Smooth muscle cell (in vitro differentiated cells): ENCODE data around the gene CGB1. TPM values are rescaled to one million over a fixed set of nuclear protein-coding genes. Genes with fewer than 3 reads are reported as not detected.

Source experiments
- DNase-seq: peaks from one replicate; lab custom pipeline; 2025; ENCODE audit not compliant: unreplicated experiment; lab: John Stamatoyannopoulos, UW
- H2AFZ ChIP-seq: fragments of 200-600 bp; sonication (generic); 2 replicates; pipeline ENCODE4 v1.6.0; 2016; ENCODE audit warnings: antibody characterized with exemption, low read depth, mild to moderate bottlenecking
- H3F3A ChIP-seq: fragments of 200-600 bp; sonication (generic); 2 replicates; pipeline ENCODE4 v1.6.0; 2017; ENCODE audit warnings: antibody characterized with exemption, low read depth
- H3K27ac ChIP-seq: fragments of 200-600 bp; sonication (generic); 2 replicates; pipeline ENCODE4 v1.5.1; 2016; ENCODE audit warnings: low read depth, mild to moderate bottlenecking
- H3K27me3 ChIP-seq: fragments of 200-600 bp; sonication (generic); 2 replicates; pipeline ENCODE4 v1.6.1; 2016; ENCODE audit warnings: low read depth, mild to moderate bottlenecking
- H3K36me3 ChIP-seq: fragments of 200-600 bp; sonication (generic); 2 replicates; pipeline ENCODE4 v1.5.1; 2016; ENCODE audit warnings: low read depth
- H3K4me1 ChIP-seq: fragments of 200-600 bp; sonication (generic); 2 replicates; pipeline ENCODE4 v1.5.1; 2016; ENCODE audit warnings: low read depth
- H3K4me2 ChIP-seq: fragments of 200-600 bp; sonication (generic); 2 replicates; pipeline ENCODE4 v1.6.0; 2016; ENCODE audit warnings: mild to moderate bottlenecking
- H3K4me3 ChIP-seq: fragments of 200-600 bp; sonication (generic); 2 replicates; pipeline ENCODE4 v1.5.1; 2016; ENCODE audit warnings: mild to moderate bottlenecking
- H3K79me2 ChIP-seq: fragments of 200-600 bp; sonication (generic); 2 replicates; pipeline ENCODE4 v1.6.0; 2016; ENCODE audit warnings: low read depth, mild to moderate bottlenecking
- H3K9ac ChIP-seq: fragments of 200-600 bp; sonication (generic); 2 replicates; pipeline ENCODE4 v1.6.0; 2016; ENCODE audit warnings: low read depth
- H3K9me3 ChIP-seq: fragments of 200-600 bp; sonication (generic); replicated peaks from 2 replicates; pipeline ENCODE4 v1.5.1; 2016; ENCODE audit warnings: low read depth
- H4K20me1 ChIP-seq: fragments of 200-600 bp; sonication (generic); 2 replicates; pipeline ENCODE4 v1.6.0; 2016; ENCODE audit warnings: low read depth
- CTCF ChIP-seq: fragments of 200-600 bp; sonication (generic); IDR thresholded peaks from 2 replicates; pipeline ENCODE4 v1.5.1; 2017; ENCODE audit warnings: borderline replicate concordance, mild to moderate bottlenecking, antibody characterized with exemption; ENCODE audit not compliant: insufficient read depth, poor library complexity, severe bottlenecking
- WGBS: methylation state at CpG from one replicate; pipeline ENCODE4 v1.1.7; 2016; ENCODE audit warnings: low lambda C conversion rate; 5-methylcytosine and 5-hydroxymethylcytosine counted together
- polyA plus RNA-seq: library from polyadenylated mRNA; unstranded; fragments of >200 nt; fragmentation: Nextera tagmentation; extraction: Ambion mirVana; gene quantifications from 2 replicates; pipeline ENCODE4 v1.2.1, GENCODE V29; 2016
- total RNA-seq: library from RNA; depleted of rRNA; stranded (reverse); fragments of >200 nt; gene quantifications from 2 replicates; pipeline ENCODE4 v1.2.3, GENCODE V29; 2014

CGB1 gene
- total and polyA plus RNA-seq, 2 experiments from 2014 or later, result not detected

- no peak overlapping the region for H3K9ac ChIP-seq
- H3K36me3 ChIP-seq, result no peaks in the 10 kb centered on the region
- H3F3A ChIP-seq, result no peaks in the 10 kb centered on the region
- no peaks in the 10 kb centered on the region for H3K27me3 ChIP-seq
- H3K4me2 ChIP-seq, result peak overlapping the region; percentile 26
- whole genome bisulfite sequencing, result 84% methylated on average over 4 of the region's 4 CpGs
- peaks cover 46% of the 10 kb centered on the region for H4K20me1 ChIP-seq
- no peak overlapping the region for H3K4me3 ChIP-seq
- H3K9me3 ChIP-seq, result no peaks in the 10 kb centered on the region
- no peak overlapping the region for H2AFZ ChIP-seq
- peaks cover 52% of the 10 kb centered on the region for H3K79me2 ChIP-seq
- no peak for TF ChIP-seq CTCF
- peak overlapping the region; percentile 37 for H3K27ac ChIP-seq
- H3K4me1 ChIP-seq, result peaks cover 16% of the 10 kb centered on the region
- no peak for DNase-seq
Observed at GRCh38 chr19:48990400-48990799, 46.3 kb downstream of the CGB1 start.

GRCh38 chr19:48989701-48990291, 46.9 kb downstream of the CGB1 start:
- Histone ChIP-seq H3K4me2 (no peak overlapping the region), H4K20me1 (peaks cover 49% of the 10 kb centered on the region), H3K79me2 (peaks cover 46% of the 10 kb centered on the region), H3K9me3 (no peaks in the 10 kb centered on the region), H2AFZ (no peak overlapping the region), H3K27me3 (no peaks in the 10 kb centered on the region), H3K4me3 (no peak overlapping the region), H3K9ac (no peak overlapping the region), H3K36me3 (no peaks in the 10 kb centered on the region), H3K27ac (peak overlapping the region; percentile 37), H3K4me1 (peaks cover 16% of the 10 kb centered on the region), H3F3A (no peaks in the 10 kb centered on the region)
- TF ChIP-seq CTCF, result no peak
- WGBS, result 89% methylated on average over 17 of the region's 17 CpGs
- DNase-seq, result no peak

GRCh38 chr19:48988860-48989259, 47.8 kb downstream of the CGB1 start:
- Histone ChIP-seq H3K27ac (no peak overlapping the region), H3K9me3 (no peaks in the 10 kb centered on the region), H3F3A (no peaks in the 10 kb centered on the region), H3K36me3 (no peaks in the 10 kb centered on the region), H3K4me2 (no peak overlapping the region), H3K9ac (no peak overlapping the region), H4K20me1 (peaks cover 49% of the 10 kb centered on the region), H3K4me3 (no peak overlapping the region), H3K79me2 (peaks cover 37% of the 10 kb centered on the region), H2AFZ (no peak overlapping the region), H3K4me1 (peaks cover 10% of the 10 kb centered on the region), H3K27me3 (no peaks in the 10 kb centered on the region)
- no peak for TF ChIP-seq CTCF
- WGBS, result 98% methylated on average over 9 of the region's 9 CpGs
- DNase-seq, result no peak

GRCh38 chr19:48988286-48988685, 48.4 kb downstream of the CGB1 start:
- Histone ChIP-seq H3K36me3 (no peaks in the 10 kb centered on the region), H3K4me1 (peaks cover 10% of the 10 kb centered on the region), H4K20me1 (peaks cover 49% of the 10 kb centered on the region), H2AFZ (no peak overlapping the region), H3K4me2 (no peak overlapping the region), H3K4me3 (no peak overlapping the region), H3F3A (no peaks in the 10 kb centered on the region), H3K27me3 (no peaks in the 10 kb centered on the region), H3K9ac (no peak overlapping the region), H3K27ac (no peak overlapping the region), H3K79me2 (peaks cover 37% of the 10 kb centered on the region), H3K9me3 (no peaks in the 10 kb centered on the region)
- no peak for TF ChIP-seq CTCF
- 97% methylated on average over 7 of the region's 7 CpGs for WGBS
- no peak for DNase-seq
